Islet of Langerhans (tissue), 1 donor: ENCODE data around the gene HLF.

Source experiments
- FAIRE-seq: peaks from one replicate; lab custom pipeline; 2011; peaks lifted over from hg19 to GRCh38; lab: Jason Lieb, UNC

HLF gene

DNA sequence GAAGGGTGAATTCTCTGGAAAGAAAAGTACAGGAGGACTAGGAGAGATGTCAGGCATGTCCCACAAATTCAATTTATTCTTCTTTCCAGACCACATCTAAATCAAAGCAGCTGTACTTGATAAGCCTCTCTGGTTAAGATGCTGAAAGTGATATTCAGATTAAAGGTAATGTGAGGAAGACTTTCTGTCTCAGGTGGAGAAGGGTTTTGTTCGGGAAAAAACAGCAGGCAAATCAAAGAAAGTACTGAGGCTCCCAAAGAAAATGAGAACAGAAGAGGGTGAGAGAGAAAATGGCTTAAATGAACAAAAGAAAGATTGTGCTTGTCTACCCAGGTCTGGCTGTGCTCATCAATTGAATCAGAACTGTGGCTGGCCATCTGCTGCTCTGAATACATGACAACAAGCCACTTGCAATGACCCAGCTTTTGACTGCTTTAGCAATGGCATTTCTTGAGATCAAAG lies 101.3 kb downstream of the HLF start:
- FAIRE-seq = no peak

DNA sequence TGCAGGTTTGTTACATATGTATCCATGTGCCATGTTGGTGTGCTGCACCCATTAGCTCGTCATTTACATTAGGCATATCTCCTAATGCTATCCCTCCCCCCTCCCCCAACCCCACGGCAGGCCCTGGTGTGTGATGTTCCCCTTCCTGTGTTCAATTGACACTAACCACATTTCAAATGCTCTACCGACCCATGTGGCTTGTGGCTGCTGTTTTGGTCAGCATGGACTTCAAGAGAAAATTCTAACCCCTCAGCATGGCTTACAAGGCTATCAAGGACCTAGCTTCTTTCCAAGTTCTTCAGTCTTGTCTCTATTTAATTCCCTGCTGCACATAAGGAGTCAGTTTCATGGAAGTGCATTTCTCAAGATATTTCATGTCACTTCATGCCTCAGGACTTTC lies 103.9 kb downstream of the HLF start:
- FAIRE-seq = no peak
